ENCODE data around the gene VPS39.
A peak's percentile ranks its signal among the peaks of the same experiment; 100 is the strongest.

VPS39 gene

DNA sequence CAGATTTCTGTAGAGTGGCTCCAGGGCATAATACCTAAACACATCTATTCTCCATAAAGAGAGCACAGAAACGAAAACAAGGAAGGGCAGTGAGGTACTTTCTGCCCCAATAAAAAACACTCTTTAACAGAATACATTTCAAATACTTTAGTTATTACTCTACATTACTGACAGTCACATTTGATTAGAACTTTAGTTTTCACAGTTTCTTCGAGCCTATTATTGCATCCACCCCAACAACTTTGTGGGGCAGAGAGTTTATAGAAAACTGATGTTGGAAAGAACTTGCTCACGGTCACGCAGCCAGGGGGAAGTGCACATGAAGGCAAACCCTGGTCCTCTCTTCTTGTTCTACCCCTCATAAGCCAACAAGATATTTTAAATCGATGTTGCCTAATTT lies 9.0 kb downstream of the VPS39 start:
- no peak for DNase-seq

DNA sequence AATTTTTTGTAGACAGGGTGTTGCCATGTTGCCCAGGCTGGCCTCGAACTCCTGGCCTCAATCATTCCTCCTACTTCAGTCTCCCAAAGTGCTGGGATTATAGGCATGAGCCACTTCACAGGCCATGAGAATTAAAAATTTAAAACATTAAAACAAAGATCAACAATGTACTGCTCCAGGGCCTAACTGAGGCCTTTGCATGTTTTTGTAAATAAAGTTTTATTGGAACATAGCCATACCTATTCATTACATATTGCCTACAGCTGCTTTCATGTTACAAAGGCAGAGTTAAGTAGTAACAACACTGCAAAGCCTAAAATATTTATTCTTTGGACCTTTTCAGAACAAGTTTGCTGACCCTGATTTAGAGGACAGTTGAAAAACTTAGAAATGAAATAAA lies 9.6 kb downstream of the VPS39 start:
- no peak for DNase-seq

DNA sequence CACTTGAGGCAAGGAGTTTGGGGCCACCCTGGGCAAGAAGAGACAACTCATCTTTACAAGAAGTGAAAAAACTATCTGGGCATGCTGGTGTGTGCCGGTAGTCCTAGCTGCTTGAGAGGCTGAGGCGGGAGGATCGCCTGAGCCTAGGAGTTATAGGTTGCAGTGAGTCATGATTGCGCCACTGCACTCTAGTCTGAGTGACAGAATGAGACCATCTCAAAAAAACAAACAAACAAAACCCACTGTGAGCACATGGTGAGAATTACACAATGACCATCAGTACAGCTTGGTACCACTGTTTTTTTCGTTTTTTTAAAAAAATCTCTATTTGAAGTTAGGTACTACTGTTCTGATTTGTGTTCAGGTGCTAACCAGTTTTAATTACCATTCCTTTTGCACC lies 13.6 kb downstream of the VPS39 start:
- peak in 1 of 2 donors; percentile 4 for DNase-seq

DNA sequence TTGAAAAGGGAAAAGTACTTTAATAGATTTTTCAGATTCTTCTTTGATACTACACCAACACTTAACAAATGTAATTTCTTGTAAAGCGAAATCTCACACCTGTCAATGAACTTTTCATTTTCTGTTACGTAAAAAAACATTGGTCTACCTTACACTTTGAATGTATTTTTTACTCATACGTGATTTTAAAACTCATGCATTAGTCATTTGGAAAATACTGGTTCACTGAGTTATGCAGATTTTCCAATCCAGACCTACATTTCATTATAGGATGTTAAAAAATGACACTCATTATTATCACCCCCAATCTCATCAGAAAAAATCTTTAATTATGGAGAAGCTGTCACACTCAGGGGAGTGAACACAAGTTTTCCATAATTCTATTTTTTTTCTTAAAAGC lies 14.7 kb downstream of the VPS39 start:
- DNase-seq: no peak

DNA sequence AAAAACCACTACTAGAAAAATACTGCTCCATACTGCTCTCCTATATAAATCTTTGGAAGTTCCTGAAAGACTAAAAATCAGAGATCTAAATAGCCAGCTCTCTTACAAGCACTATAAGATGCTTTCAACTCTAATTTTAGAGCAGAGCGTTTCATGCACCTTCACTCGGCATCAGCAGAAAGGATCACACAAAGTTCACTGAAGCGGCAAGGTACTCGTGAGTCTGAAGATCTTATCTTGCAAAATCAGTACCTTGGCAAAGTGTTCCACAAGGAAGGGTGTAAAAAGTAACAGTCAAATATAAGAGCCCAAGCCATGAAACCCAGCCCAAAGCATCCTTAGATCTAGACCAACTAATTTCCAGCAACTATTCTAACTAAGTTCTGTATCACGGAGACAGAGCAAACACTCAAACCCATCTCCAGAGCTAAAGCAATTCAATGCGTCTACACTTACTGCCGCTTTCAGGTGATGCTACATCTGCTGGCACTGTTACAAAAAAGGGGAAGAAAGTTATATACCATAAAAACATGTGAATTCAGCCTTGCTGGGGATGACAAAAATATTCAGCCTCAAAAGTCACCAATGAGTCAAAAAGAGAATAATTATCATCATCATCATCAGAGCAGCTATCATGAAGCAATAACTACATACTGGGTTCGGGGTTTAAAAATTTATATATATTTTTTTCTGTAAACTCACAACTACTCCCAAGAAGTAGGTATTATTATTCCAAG lies 16.3 kb downstream of the VPS39 start:
- no peak for DNase-seq

DNA sequence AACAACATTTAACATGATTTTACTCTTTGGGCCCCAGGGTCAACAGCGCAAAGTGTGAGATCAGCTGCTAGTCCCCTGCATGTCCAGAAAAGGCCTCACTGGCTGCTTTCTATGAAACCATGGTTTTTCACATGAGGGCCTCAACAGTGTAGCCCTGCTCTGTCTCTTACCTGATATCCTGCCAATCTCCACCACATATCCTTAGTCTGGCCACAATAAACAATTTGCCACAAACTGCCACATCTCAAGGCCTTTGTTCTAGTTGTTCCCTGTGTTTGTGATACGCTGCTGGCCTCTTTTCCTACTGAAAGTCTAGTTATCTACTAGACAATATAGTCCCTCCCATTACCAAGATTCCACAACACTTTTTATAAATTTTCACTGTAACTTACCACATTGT lies 17.7 kb downstream of the VPS39 start:
- DNase-seq: no peak

DNA sequence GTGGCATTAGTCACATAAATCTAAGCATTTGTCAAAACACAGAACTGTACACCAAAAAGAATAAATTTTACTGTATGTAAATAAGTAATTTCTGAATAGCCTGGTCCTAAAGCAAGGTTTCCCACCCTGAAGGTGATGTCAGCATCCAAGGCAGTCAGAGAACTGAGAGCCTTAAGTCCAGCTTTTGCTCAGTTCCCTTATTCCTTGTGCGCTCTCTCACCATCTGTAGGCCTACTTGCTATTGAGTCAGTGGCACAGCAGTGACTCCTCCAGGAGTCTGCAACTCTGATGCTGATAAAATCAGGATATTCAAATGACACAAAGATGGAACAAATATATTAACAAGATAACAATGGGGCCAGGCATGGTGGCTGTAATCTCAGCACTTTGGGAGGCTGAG lies 22.3 kb downstream of the VPS39 start:
- DNase-seq: no peak

DNA sequence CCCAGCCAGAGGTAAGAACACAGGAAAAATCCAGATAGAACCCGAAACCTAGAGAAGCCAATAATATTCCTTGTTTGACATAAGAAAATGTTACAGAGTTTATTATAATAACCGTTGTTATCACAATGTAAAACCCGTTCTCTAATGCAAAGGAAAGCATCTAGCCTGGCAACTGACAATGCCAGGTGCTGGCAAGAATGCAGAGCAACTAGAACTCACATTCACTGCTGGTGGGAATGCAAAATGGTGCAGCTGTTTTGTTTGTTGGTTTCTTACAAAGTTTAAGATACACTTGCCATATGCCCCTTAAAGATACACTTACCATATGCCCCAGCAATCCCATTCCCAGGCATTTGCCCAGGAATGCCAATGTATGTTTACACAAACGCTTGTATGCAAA lies 23.4 kb downstream of the VPS39 start:
- no peak for DNase-seq

DNA sequence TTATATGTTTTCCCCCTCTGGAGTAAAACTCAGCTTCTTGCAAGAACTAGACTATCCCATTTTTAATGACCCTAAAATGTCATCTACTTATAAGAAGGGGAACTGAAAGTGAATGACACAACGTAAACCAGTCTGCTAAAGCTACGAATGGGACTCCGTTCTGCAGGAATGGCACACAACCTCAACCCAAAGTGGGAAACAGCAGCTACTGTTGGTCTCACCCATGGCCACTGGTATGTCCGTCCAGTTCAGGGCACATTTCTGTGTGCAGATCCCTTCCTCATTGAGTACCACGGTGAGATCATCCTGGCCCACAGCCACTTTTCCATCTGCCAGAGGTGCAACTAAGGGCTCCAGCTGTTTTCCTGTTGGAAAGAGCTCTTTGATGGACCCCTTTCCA lies 23.8 kb downstream of the VPS39 start:
- DNase-seq: peak in 1 of 2 donors; percentile 13

DNA sequence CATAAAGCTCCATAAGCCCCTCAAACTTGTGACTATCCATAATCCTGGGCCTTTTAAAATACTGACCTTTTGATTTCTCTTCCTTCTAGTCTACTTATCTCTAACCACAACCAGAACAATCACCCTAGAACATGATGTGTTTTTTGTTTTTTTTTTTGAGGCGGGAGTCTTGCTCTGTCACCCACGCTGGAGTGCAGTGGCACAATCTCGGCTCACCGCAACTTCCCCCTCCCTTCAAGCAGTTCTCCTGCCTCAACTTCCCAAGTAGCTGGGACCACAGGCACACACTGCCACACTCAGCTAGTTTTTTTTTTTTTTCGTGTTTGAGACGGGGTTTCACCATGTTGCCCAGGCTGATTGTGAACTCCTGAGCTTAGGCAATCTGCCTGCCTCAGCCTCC lies 25.1 kb downstream of the VPS39 start:
- DNase-seq: no peak

DNA sequence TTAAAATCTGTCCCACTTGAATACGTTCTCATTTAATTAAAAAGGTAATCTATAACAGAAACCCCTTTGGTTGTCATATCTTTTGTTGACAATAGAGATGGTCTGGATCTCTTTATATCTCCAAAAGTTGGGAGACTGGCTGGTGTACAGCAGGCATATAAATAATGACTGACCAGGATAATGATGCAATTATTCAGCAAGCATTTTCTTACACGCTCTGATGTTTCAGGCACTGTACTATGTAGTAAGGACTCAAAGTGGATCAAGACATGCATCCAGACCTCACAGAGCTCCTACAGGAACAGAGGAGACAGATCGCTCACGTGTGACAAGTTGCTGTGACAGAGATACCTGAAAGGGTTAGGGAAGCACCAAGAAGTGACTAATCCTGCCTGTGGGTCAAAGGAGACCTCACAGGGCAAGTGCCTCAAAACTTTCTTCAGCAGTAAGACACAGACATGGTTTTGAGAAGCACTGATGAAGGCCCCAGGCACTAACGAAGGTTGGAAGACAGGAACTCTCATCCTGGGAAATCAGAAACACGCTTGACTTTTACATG lies 25.7 kb downstream of the VPS39 start:
- DNase-seq: no peak

DNA sequence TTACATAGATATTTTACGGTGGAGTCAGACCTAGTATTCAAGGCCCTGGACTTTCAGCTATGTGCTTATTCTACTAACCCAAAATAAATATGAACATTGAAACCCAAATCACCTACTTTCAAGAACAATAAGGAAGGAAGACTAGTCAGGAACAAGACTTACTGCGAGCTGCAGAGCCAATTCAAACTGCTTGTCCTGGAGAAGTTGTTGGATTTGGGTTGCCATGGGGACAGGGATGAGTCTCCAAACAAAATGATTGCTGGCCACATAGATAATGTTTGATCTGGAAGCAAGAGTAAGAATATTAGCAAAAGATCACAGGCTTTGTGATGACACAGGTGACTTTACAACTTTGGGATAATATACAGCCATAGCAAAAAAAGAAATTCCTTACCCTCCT lies 30.0 kb downstream of the VPS39 start:
- DNase-seq: no peak

DNA sequence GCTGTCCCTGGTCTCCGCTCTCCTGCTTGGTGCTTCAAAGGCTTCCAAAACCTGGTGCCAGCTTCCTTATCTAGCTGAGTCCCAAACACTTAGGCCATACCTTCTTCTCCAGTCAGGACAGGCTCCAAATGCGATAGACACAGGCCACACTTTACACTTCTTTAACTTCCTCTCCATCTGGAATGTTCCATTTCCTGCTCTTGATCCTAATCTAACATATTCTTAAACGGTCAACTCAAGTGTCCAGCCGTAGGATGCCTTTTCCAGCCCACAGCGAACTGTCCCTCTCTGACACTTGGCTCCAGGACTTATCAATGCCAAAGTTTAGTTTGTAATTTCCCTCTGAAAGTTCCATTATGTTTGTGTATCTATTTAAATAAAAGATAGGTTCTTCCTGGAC lies 32.4 kb downstream of the VPS39 start:
- DNase-seq: no peak

DNA sequence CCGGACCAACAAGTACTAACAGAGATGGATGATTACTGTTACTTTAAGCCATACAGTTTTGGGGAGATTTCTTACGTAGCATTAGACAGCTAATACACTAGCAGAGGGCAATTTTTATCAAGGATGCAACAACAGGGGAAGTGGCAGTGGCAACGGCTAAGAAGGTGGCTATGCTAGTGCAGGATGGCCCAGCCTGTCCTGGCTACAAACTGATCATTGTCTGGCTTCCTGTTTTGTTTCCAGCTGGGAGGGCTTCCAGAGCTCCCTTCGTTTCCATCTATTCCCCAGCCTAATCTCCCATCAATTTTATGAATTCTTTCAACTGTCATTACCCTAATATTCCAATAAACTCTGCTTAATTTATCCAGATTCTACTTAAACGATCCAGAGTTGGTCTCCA lies 35.6 kb downstream of the VPS39 start:
- no peak for DNase-seq

DNA sequence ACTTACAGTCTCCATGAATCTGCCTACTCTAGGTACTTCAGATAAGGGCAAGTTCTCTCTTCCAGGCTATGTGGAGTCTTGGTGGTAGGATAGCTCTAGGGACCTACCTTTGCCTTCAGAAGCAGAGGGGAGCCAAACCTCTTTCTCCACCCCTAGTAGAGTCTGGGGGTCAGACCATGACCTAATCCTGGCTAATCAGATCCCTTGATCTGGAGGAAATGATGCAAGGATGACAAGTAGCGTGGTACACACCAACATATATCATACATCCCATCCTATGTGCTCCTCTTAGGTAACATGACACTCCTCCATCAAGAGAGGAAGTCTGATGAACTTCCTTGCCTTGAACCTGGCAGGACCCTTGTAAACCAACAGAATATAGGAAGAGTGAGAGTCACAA lies 36.3 kb downstream of the VPS39 start:
- DNase-seq: no peak

DNA sequence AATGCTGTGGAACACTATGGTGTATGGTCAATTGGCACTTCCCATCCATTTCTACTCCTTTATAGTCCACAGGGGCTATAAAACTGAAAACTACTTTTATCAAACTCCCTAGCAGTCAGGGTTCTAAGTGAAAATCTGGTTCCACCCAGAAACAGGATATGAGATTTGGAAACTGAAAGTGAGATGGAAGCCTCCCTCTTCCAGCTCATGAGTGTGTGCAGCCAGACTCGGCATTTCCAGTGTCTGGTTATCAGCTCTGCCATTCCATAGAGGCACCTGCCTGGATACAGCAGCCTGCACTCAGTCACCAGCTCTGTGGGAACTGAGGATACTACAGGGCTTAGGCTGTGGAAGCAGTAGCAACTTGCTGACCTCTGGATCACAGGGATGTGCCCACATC lies 37.0 kb downstream of the VPS39 start:
- DNase-seq: no peak

DNA sequence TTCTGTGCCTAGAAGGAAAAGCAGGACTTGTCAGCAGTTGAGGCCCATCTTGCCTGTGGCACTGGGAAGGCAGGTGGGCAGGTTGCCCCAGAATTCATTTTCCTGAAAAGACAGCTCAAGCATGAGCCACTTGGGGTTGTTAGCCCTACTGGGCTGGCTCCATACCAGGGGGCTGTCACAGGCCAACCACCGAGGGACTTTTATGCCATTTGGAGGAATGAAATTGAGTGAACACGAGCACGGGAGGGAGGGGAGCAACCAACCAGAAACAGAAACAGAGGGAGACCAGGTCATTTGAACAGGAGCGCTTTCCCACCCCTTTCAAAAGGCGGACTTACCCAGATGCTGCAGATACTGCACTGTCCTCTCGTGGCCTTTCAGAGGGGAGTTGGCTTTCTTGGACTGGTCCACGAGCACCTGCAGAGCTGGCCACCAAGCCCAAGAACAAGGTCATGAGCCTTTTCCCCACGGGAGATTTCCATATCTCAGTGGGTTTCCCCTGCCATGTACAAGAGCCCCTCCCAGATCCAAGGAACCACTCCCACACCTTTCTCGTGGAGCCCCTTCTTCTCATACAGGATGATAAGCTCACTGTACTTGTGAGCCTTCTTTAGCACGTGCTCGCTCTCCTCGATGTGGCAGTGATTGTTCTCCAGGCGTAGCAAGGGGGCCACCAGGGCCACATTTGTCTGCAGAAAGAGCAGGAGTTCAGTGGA lies 41.7 kb downstream of the VPS39 start:
- DNase-seq: no peak

DNA sequence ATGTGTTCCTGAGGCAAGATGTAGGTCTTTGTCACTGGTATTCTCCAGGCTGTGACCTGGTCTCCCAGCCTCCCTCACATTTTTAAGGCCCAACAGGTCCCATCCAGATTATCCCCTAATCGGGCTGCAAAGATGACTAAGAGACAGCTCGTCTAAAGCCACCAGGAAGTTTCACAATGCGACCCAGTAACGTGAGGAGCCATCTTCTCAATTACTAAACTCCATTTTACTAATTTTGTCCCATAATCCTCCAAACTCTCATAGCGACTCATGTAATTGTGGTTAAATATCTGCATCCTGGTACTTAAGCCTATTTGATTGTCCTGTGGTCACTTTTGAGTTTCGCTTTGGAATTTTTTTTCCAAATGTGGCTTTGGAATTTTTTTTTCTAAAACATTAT lies 43.0 kb downstream of the VPS39 start:
- no peak for DNase-seq

DNA sequence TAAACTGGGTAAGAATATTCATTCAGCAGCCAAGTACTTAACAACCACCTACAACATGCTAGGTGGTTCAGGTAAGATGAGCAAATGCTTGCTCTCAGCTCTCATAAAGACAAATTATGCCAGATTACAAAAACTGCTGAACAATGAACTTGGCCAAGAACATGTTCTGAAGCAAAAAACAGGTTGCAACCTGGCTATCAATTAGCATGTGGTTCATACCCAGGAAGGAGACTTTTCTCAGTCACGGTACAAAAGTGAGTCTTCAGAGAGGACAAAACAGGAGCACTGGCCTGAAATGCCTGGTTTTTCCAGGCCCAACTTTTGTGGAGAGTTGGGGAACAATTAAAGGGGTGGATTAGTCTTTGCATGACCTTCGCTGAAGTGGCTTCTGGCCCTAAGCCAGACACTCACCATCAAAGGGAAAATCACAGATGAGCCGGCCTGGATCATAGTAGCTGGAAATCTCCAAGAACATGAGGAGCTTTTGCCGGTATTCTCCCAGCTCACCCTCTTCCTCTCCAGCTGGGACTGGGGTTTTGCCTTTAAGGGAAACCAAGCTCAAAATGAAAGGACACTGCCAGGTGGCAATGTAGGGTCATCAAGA lies 44.1 kb downstream of the VPS39 start:
- no peak for DNase-seq

DNA sequence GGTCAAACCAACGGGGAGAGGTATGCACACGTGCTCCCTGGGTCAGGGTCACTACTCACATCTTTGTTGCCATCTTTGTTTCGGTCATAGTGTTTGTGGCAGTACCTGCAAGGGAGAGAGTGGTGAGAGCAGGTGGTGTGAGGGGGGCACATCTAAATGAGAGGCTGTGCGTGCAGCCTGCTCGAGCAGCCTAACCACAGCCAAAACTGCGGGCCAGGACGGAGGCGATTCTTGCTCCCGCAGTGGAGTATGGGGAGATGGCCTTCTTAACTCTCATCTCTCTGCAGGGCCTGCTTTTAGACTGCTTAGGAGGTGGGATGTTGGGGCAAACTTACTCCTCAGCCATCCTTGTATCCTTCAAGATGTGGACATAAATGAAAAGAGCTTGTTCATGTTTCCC lies 44.8 kb downstream of the VPS39 start:
- DNase-seq: no peak

DNA sequence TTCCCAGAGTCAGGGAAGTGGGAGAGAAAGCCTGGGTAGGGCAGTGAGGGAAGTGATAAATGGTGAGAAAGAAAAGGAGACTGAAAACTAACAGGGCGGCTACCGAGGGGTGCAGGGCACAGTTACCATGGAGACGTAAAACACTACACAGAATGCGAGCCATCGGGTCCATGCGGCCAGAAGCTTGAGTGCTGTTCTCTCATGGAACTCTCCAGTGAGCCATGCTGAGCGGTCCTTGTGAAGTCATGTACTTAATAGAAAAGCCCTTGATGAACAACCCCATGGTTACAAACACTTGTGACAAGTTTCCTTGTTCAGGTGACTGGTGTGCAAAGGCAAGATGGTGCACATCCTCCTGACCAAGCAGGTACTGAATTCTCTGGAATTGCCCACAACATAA lies 48.0 kb downstream of the VPS39 start:
- DNase-seq: no peak

DNA sequence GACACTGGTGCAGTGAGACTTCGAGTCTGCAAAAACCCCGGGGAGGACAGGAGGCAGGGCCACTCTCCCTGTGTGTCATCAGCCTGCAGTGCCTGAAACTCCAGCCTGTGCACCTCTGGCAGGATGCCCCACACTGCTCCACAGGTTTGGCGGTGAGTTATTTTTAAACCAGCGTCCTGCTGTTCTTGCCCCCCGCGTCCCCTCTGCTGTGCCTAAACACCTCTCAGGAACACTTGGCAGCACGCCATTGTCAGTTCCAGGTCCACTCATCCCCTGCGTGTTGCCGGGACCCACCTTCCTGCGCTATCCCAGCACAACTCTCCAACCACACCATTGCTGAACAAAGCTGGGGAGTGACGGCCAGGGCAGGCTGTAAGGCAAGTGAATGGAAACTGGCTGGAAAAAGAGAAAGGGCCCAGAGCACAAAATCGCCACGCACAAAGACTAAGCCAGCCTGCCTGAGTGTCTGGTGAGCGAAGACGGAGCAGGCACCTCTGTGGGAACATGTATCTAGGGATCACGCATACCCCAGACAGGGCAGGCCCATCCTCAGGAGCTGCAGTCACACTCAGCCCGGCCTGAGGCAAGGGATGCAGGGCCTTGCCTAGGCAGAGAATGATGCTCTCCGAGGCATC lies 48.6 kb downstream of the VPS39 start:
- no peak for DNase-seq

DNA sequence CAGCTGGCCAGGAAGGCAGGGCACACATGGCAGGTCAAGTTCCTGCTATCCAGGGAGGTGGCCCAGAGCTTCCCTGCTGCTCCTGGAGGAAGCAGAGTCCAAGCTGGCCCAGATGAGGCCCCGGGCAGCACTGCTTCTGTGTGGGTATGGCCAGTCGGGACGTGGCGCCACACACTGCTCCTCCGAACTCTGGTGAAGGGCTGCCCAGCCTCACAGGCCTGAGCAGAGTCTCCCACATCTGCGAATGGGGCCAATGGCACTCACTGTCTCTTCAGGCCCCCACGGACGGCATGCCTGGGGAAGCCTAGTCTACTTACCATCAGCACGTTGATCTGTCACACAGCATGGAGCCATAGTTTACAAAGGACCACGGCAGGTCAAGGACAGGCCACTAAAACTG lies 49.2 kb downstream of the VPS39 start:
- DNase-seq: no peak
